ENCODE results near the gene COL10A1.
A peak's percentile ranks its signal among the peaks of the same experiment; 100 is the strongest.
"Not testable (repeated sequence)": the region's sequence is repeated elsewhere in the genome, so short reads cannot be mapped to it uniquely, and the experiment has no call there.

Gene COL10A1

DNA sequence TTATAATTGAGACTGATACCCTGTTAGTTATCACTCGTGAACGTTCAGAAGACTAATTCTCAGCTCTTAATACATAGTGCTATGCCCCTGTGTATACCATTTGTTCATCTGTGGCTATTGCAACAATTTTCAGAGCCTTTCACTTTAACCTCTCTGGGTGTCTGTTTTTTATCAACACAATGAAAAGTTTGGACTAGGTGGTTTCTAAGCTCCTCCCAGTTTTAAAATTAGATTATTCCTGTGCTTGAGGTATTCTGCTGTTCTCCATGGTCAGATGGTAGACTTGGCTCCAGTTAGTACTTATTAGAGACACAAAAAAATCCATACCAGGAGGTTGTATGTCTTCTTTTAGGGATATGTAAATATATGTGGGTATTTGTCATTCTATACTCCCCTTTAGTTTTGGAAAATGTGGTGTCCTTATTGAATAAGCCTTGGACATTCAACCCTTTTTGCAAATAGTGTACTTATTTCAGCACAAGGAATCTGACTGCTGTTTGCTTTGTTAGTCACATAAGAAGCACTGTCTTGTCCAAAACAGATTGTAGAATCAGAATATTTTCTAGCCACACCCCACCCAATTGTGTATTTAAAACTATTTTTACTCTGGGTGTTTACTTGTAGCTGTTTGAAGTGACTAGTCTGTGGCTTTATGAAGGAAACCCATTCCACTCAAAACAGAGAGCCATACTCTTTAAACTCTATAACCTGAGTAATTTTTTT lies 2.0 kb upstream of the COL10A1 start:
- no peak for DNase-seq (ENCODE audit: low read depth in 2 of 3, low spot score in 2 of 3)

DNA sequence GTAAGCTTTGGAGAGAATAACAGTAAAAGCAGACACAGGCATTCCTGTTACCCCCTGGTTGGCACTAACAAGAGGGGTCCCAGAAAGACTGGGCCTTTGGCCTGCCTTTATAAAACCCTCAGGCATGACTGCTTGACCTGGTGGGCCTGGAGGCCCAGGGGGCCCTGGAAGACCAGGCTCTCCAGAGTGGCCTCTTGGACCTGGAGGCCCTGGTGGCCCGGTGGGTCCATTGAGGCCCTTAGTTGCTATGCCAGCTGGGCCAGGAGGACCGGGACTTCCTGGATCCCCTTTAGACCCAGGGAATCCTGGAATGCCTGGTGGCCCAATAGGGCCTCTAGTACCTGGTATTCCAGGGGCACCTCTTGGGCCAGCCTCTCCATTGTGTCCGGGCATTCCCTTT lies 5.5 kb downstream of the COL10A1 start:
- DNase-seq (ENCODE audit: low read depth in 2 of 3, low spot score in 2 of 3): no peak

DNA sequence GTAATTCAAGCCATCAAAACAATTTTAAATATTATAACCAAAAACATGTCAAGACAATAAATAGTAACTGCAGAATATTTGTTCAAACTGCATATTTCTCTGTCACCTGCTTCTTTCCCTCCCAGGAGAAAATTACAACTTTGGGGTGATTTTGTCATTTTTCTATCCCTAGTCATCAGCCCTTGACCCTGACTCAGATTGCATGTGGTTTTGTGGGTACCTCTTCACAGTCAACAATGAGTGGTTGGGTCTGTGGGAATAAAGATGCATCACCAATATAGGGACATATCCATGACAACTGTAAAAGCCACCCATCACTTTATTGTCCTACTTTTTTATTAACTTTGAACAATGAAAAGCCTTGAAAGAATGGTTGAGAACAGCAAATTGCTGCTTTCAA lies 7.3 kb downstream of the COL10A1 start:
- no peak for DNase-seq (ENCODE audit: low read depth in 2 of 3, low spot score in 2 of 3)

DNA sequence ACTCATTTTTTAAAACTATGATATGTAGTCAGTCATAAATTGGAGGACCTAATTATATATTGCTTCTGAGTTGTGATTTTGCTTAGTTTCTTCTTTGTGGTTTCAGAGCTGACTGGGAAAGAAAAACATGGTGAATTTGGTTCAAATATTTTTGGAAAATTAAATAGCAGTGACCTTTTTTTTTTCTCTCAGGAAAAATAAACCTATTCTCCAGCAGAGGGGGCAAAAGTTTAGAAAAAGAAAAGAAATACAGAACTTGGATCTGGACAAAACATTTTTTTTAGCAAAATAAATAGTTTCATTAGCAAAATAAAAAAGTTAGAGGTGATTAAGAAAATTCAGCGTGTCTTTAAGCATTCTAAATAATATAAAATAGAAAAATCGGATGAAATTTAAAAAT lies 10.2 kb downstream of the COL10A1 start:
- DNase-seq (ENCODE audit: low read depth in 2 of 3, low spot score in 2 of 3): no peak

DNA sequence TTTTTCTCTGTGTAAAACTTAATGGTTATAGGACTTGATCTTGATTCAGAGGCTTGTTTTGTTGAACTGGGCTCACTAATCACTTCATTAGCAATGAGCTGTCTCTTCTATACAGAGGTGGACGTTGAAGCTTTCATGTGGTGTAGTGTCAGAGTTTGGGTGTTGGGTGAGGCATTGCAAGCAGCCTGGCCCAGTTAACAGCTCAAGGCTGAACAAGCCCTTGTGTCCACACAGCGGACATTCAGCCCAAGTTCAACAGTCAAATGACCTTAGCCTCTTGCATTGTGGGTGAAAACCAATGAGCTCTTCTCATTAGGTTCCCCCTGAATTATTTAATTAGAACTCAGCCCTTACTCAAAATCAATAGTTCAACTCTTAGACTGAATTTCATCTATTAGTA lies 12.5 kb downstream of the COL10A1 start:
- no peak for DNase-seq (ENCODE audit: low read depth in 2 of 3, low spot score in 2 of 3)

DNA sequence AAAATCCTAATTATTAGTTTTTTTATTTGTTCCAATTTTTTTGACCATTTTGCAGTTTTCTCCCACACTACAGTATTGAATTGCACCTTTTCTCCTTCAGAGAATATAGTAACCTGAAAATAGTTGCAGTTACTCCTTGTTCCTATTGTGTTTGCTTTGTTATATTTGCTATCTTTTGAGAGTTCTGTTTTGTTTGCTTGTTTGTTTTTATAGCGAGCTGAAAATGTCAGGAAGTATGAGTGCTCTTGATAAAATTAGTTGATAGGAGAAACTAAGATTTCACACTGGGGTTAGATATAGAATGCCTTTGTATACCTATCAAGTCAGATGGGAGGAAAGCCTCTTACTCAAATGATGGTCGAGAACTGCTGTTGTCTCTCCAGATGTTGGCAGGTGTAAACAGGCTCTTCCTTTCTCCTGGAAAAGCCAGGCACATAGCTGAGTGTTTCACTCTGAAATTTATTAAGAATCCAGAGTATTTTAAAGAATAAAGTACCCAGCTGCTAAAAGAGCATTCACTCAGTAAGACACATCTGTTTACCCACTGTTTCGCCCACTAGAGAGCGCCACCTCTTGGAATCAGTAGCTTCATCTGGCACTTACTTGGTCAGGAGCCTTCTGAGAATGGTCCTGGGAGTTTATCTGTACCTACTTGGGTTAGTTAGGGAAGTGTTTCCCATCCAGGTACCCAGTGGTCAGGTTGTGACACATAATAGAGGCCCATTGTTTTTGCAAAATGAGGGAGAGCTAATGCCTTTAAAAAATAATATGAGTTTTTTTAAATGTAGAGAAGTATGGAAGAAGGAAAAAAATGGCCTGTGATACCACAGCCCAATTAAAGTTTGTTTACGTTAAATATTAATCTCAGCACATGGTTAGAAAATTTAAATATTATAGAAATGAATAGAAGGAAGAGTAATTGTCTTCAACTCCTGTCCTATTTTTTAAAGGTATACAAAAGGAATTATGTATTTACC lies 14.1 kb downstream of the COL10A1 start:
- DNase-seq (ENCODE audit: low read depth in 2 of 3, low spot score in 2 of 3): no peak

DNA sequence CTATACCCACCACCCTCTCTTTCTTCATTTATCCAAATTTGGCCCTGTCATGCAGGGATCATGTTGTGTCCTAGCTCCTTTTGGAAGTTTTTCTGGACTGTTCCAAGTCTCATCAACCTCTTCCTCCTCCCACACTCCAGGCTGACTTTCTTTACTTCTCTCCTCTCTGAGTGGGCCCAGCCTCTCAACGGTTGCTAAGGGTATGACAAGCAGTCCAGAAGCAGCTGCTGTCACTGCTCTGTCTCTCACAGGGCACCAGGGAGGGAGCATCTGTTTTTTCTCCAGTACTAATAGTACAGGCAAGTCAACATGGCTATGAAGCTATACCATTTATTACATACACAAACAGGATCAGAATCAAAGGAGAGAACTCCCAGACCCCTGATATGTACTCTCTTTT lies 17.1 kb downstream of the COL10A1 start:
- no peak for DNase-seq (ENCODE audit: low read depth in 2 of 3, low spot score in 2 of 3)

DNA sequence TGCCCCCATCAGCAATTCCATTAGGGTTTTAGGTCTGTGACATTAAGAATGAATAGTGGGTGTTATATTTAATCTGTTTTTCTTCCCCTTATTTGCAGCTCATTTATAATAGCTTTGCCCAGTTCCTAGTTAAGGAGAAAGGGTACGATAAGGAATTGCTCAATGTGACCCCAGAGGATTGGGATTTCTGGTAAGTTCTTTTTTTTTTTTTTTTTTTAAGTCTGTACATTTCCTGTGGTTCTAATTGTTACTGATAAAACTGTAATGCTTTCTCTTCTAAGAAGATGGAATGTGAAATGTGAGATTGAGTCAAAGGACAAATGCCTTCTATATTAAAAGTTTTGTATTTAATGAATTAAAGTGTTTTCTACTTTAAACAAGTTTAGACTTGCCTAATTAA lies 19.8 kb downstream of the COL10A1 start:
- no peak for DNase-seq (ENCODE audit: low read depth in 2 of 3, low spot score in 2 of 3)

DNA sequence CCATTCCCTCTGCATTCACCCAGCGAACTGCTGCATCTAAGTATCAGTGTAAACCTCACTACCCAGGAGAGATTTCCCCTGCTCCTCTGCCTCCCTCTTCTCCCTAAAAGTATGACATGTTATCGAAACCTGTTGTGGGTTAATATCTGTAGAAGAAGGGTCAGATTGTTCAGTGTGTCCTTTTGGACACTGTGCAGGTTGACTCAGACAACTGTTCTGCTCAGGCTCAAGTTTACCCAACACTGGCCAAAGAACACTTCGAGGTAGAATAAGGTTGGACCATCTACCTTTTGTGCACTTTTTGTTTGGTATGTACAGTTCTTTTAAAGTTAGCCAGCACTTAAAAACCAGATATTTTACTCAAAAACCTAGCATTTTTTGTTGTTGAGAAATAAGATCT lies 20.7 kb downstream of the COL10A1 start:
- DNase-seq (ENCODE audit: low read depth in 2 of 3, low spot score in 2 of 3): no peak

DNA sequence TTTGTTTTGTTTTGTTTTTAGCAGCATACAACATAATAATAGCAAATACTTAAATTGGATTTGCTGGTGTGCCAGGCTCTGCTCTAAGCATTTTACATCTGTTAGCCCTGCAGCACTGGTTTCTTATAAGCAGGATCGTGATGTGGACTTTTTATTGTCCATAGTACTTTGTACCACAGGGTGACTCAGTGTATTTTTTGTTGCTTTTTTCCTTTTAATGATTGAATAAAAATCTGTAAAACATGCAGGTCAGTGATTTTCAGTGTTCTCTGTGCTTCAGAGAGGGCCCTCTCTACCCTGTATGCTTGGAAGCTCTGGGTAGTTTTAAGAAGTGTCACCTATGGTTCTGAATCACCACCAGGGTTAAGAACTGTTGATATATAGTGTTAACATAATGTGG lies 21.3 kb downstream of the COL10A1 start:
- DNase-seq (ENCODE audit: low read depth in 2 of 3, low spot score in 2 of 3): no peak

DNA sequence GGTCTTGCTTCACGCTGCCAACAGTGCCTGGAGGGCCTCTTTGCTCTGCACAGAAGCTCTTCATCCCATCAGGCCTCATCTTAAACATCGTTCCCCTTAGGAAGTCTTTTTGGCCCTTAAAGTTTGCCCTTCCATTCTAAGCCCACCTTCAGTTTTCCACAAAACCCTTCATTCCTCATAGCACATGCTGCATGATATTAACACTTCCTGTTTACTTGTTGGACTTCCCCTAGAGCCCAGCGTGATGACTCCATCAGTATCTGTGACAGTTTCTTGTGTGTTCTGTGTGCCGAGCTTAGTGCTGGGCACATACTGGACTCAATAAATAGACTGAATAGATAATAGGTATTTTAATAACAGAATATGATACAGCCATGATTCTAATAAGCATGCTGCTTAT lies 23.1 kb downstream of the COL10A1 start:
- no peak for DNase-seq (ENCODE audit: low read depth in 2 of 3, low spot score in 2 of 3)

DNA sequence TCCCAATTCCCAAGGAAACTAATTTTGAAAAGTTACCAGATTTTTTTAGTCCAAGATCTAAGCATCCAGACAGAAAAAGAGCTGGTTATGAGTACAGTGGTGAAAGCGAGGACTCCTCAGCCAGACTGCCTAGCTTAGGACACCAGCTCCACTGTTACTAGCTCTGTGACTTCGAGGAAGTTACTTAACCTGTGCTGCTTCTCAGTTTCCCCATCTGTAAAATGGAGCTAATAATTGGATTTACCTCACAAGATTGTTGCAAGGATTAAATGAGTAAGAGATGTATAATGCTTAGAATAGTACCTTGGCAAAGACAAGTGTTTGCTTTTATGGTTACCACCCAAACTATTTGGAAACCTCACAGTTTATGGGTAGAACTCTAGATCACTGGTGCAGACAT lies 24.1 kb downstream of the COL10A1 start:
- DNase-seq (ENCODE audit: low read depth in 2 of 3, low spot score in 2 of 3): no peak

DNA sequence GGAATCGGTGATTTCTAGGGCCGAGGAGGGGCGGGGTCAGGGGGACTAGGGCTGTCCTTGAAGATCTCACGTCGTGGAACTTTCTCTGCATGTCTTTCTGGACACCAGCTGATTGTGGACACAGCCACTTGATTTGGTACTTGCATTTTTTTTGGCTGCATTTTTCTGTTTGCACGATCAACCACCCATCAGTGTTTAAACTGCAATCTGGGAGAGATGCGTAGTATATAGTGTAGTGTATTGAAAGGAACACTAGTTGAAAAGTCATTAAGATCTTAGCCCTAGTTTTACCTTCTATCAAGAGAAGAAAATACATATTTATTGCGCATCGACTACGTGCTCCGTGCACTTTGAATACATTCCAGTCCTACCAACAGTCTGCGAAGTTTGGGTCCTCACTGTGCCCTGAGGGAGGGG lies 24.6 kb downstream of the COL10A1 start:
- DNase-seq (ENCODE audit: low read depth in 2 of 3, low spot score in 2 of 3): no peak

DNA sequence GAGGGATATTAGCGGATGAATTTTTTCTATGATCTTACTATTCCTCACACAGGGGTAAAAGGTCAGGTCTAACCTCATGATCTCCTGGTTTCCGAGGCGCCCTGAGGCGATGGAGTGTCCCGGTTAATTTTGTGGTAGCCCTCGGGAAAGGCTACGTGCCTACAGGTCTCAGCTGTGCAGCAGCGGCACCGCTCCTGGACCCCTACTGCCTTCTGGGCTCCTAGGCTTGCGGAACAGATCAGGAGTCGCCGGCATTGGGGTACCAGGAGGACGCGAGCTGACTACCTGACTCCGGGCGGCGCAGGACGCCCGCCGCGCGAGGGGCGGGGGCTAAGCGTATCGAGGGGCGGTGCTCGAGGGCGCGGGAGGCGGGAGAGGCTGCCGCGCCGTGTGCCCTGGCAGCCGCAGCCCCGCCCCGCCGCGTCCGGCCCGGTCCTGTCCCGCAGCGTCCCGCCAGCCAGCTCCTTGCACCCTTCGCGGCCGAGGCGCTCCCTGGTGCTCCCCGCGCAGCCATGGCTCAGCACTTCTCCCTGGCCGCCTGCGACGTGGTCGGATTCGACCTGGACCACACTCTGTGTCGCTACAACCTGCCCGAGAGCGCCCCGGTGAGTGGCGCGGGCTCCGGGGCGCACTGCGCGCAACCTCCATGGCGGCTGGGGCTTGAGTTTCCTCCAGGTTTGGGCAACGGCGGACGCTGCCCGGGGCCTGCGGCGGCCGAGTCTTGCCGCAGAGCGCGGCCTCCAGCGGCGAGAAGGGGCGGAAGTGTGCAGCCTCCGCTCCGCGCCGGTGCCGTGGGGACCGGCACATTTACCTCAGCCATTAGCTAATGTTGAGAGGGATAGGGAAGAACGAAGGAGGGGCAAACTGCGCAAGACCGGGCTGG lies 25.3 kb downstream of the COL10A1 start, which contains the start of gene NT5DC1:
TSS of gene NT5DC1 (plus strand) at position 435 of the 883 bp plus-strand sequence. CDS start at position 513, 78 bp downstream.
- peak; percentile 62 to 72 (median 69) for DNase-seq (ENCODE audit: low read depth in 2 of 3, low spot score in 2 of 3)

DNA sequence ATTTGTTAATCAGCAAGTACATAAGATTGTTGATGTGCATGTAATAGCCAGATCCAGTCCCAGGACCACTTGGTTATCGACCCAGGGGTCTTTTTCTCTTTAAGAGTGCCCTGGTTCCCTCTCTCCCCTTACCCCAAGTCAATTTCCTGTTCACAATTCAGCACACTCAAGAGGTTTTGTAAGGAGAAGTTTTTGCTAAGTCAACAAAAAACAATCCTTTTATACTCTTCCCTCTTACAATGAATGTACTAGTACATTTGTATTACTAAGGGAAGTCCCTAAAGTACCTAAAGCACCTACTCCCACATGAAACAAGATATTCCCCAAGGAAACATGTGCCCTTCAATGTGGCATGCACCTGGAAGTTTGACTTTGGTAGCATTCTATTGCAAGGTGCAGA lies 26.9 kb downstream of the COL10A1 start:
- no peak for DNase-seq (ENCODE audit: low read depth in 2 of 3, low spot score in 2 of 3)

DNA sequence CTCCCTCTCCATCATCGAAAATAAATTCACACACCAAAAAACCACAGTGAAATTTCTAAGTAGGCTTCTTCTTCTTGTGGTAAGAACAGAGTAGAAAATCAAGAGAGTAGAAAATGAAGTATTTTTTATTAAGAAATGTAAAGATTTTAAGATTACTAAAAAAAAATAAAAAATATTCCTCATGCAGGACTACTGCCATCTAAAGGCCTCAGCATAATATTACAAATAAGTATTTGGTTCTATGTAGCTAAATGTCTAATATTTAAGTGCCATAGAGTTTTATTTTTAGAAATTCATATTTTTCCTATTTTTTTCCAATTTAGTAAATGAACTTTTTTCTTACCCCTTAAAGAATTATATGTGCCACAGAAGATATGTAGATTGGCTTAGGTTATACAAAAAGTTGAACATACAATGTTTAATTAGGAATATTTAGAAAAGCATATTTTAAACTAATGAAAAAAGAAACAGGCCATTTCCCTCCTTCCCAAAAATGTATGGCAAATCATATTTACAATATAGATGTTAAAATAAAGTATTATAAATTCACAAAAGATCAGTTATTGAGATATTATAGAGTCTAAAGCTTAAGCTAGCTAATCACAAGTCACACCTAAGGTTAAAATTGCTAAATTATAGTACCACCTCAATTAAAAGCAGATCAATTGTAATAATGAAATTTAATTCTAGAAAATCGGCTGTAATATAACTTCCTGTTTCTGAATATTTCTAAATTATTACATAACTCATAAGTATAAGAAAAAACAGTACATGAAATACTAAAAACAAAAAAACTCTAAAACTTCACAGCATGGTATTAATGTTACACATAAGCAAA lies 28.7 kb downstream of the COL10A1 start:
- DNase-seq (ENCODE audit: low read depth in 2 of 3, low spot score in 2 of 3): no peak

DNA sequence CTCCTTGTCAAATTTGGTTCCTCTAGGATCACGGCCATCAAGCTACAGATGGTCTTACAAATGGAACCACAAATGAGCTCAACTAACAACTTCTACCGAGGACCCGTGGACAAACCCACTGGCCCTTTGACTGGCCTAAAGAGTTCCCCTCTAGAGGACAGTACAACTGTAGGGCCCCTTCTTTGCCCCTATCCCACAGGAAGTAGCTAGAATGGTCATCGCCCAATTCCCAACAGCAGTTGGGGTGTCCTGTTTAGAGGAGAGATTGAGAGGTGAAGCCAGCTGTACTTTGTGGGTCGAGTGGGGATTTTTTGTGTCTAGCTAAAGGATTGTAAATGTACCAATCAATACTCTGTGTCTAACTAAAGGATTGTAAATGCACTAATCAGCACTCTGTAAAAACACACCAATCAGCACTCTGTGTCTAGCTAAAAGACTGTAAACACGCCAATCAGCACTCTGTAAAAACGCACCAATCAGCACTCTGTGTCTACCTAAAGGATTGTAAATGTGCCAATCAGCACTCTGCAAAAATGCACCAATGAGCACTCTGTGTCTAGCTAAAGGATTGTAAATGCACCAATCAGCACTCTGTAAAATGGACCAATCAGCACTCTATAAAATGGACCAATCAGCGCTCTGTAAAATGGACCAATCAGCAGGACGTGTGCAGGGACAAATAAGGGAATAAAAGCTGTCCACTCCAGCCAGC lies 29.7 kb downstream of the COL10A1 start:
- not testable (repeated sequence) for DNase-seq (ENCODE audit: low read depth in 2 of 3, low spot score in 2 of 3)

DNA sequence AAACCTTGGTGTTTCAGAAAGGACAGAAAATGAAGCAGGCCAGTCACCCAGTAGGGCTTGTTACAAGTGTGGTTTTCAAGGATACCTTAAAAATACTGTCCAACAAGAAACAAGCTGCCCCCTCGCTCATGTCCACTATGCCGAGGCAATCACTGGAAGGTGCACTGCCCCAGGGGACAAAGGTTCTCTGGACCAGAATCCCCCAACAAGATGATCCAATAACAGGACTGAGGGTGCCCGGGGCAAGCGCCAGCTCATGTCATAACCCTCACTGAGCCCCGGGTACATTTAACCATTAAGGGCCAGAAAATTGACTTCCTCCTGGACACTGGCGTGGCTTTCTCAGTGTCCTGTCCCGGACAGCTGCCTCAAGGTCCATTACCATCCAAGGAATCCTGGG lies 31.9 kb downstream of the COL10A1 start:
- DNase-seq (ENCODE audit: low read depth in 2 of 3, low spot score in 2 of 3): no peak

DNA sequence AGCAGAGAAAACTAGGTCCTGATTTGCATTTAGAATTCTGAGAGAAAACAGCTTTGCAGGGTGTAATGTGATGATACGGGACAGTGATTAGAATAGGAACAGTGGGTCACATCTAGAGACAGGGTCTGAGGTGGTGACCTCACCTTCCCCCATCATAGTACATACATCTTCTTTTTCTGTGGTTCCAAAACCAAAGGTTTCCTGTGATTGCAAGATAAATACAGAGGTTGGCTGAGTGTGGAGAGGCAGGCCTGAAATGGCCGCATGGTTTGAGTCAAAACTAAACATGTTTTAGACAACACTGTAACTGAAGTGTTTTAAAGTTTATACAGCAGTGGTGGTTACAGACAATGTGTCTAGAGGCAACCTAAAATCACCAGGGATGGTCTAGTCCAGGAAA lies 35.7 kb downstream of the COL10A1 start:
- no peak for DNase-seq (ENCODE audit: low read depth in 2 of 3, low spot score in 2 of 3)

DNA sequence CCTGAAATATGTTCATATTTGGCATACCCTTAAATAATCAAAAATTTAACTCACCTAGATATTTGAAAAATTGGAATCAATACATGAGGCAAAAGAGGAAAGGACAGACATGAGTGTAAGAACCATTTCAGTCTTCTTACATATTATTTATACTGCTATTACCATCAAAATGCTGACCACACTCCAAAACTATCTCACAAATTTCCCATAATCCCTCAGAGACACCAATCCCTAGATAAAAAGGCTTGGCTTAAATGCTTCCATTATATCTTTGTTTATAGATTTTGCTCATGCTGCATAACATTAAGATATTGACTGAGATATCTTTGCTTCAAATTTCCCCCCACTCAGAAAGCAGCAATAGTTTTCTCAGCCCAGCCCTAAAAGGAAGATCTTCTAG lies 37.0 kb downstream of the COL10A1 start:
- no peak for DNase-seq (ENCODE audit: low read depth in 2 of 3, low spot score in 2 of 3)
